GM18907 (cell line): ENCODE results near the gene SMIM45.

Experiments
- ATAC-seq: cut with Tn5 transposase; IDR thresholded peaks from one replicate; pipeline ENCODE4 v1.9.1; 2021; ENCODE audit warnings: mild to moderate bottlenecking, moderate library complexity; ENCODE audit not compliant: unreplicated experiment

SMIM45 gene

GRCh38 chr22:41998361-41999261 lies 46.7 kb downstream of the SMIM45 start, which contains the start of gene WBP2NL:
Gene WBP2NL, plus strand, starts transcription at chr22:41998788. Its CDS starts 31 bp downstream, at chr22:41998819.
- ATAC-seq = peak; percentile 83

GRCh38 chr22:42000466-42000865 lies 48.5 kb downstream of the SMIM45 start:
- no peak for ATAC-seq

GRCh38 chr22:42001121-42001520 lies 49.2 kb downstream of the SMIM45 start:
- ATAC-seq = no peak

DNA sequence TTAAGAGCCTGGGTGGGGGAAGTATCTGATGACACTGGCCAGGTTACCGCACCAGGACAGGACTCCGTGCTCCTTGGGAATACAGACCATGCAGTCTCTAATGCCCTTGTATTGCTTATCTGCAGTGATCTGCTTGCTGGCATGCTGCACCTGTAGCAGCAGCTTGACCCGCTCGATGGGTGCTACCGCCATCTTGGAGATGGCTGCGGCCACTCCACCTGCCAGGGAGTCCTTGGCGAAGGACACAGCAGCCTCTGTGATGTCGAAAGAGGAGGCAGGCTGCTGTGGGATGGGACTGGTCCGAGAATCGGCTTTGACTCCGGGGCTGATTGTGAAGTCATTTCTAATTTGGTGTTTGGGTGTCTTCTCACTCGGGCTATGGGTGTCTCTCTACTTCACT lies 49.8 kb downstream of the SMIM45 start:
- no peak for ATAC-seq

DNA sequence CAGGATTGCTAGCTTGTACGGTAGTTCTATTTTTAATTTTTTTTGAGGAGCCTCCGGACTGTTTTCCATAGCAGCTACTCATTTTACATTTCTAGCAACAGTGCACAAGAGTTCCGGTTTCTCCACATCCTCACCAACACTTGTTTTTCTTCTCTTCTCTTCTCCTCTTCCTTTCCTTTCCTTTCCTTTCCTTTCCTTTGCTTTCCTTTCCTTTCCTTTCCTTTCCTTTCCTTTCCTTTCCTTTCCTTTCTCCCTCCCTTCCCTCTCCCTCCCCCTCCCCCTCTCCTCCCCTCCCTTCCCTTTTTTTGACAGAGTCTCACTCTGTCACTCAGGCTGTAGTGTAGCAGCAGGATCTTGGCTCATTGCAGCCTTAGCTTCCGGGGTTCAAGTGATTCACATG lies 56.0 kb downstream of the SMIM45 start:
- ATAC-seq = no peak
